GM03348 (cell line): ENCODE data around the gene KATNIP.

Experiments
- DNase-seq: peaks from one replicate; pipeline ENCODE4 v3.0.0; 2012; ENCODE audit warnings: low spot score

Gene KATNIP

DNA sequence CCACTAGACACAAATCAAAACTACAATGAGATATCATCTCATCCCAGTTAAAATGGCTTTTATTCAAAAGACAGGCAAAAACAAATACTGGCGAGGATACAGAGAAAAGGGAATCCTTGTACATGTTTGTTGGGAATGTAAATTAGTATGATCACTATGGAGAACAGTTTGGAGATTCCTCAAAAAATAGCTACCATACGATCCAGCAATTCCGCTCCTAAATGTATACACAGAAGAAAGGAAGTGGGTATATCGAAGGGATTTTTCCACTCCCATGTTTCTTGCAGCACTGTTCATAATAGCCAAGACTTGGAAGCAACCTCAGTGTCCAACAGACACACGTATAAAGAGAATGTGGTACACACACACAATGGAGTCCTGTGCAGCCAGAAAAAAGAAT, 35.3 kb downstream of the KATNIP start:
- no peak for DNase-seq

- no peak for DNase-seq
Observed at GRCh38 chr16:27586711-27587110, 36.8 kb downstream of the KATNIP start.

DNA sequence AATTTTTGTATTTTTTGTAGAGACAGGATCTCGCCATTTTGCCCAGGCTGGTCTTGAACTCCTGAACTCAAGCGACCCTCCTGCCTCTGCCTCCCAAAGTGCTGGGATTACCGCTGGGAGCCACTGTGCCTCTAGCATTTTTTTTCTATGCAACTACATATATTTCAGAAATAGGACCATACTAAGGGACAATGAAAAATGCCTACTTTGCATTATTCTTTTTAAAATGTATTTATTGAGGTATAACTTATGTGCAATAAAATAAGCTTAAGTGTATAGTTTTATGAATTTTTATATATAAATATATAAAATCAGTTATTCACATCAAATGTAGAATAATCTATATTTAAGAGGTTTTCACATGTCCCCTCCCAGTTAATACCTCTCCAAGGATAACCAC, 38.1 kb downstream of the KATNIP start:
- DNase-seq: no peak

- no peak for DNase-seq
Observed at GRCh38 chr16:27591837-27592236, 41.9 kb downstream of the KATNIP start.

DNA sequence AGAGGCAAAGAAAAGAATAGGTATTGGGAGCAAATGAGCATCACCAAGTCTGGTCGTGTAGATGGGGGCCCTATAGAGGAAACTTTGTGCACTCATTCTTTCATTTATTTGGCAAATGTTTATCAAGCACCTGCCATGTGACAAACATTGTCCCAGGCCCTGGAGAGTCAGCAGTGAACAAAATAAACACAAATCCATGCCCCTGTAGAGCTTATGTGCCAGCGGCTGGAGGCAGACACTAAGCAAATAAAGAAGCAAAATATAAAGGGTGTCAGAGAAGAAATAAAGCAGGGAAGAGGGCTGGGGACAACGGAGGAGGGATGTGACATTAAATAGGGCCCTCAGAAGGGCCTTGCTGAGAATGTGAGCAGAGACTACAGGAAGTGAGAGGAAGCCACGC, 45.5 kb downstream of the KATNIP start:
- no peak for DNase-seq

- no peak for DNase-seq
Observed at GRCh38 chr16:27595993-27596392, 46.0 kb downstream of the KATNIP start.

DNA sequence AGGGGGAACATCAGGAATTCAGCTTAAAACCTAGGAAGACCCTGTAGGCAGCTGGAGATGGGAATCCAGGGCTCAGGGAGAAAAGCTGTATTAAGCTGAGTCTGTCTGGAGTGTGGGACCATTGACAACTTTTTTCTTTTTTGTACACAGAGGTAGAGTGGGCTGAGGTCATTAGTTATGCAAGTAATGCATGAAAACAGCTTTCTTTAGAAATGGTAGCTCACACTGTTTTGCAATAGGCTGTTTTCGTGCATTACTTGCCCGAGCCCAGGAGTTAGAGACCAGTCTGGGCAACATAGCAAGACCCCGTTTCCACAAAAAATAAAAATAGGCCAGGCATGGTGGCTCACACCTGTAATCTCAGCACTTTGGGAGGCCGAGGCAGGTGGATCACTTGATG, 46.5 kb downstream of the KATNIP start:
- DNase-seq: no peak

DNA sequence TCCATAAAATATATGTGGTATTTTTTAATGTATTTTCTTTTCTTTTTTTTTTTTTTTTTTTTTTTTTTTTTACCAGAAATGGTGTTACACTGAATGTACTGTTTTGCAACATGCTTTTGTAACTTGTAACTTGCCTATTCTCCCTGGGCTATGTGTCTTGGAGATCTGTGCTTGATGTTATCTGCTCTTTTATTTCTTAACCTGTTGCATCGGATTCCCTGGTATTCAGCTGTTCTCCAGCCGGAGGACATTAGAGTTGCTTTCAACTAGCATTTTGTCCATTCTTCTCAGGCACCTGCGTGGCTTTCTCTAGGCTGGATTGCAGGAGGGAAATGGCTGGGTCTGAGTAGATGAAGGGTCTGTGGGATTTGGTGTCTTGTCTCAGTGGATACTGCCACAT, 47.4 kb downstream of the KATNIP start:
- DNase-seq: no peak

DNA sequence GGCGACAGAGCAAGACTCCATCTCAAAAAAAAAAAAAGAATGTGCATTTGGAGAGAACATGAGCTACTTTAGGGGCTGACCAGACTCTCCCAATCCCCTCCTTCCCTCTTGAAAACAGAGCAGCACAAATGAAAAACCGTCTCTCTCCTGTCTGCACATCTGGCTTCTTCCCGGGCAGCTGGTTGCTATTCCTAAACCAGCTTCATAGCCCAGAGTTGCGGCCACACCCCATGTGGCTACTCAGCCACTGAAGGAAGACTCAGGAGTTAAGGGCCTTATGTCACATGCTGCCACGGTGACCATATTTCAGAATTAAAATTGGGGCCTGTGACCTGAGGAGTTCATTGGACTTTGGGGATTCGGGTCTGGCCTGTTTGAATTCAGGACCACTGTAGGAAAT, 48.3 kb downstream of the KATNIP start:
- DNase-seq: no peak

DNA sequence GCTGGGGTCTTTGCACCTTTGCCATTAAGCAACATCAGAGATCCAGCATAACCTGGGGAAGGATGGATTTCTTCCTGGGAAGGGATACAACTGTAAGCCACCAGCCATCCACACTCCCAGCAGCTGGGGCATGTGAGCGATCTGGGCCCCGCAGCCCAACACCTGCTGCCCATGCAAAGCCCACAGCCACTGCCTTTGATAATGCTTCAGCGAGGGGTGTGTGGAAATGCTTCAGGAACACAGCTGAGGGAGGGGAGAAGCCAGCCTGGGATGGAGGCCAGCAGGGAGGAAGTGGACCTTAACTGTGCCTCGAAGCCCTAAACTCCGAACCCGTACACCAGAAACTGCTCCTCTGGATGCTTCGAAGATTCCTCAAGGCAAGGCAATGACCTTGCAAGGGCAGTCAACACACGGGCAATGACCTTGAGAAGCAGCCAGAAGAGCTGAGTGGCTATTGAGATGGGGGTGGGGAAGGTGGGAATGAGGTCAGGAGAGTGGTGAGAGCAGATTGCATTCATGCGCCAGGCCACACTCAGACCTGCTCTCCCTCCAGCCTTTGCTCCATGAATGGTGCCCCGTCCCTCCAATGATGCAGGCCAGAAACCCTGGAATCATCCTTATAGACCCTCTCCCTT, 49.1 kb downstream of the KATNIP start:
- DNase-seq: no peak

DNA sequence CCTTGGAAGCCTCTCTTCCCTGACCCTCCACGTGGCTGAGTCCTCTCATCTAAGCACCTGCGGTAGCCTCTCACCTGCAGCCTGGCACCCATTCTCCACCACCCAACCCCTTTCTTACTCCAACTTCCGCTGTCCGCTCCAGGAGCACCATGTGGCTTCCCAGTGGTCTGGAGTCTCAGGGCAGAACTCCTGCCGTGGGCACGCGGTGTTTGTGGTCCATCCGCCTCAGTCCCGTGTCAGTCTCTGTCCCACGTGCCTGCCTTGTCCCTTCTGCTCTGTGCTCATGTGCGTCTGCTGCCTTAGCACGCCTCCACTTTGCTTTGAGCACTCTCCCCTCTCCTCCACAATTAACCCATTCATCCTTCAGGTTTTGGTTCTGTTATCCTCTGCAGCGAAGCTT, 49.7 kb downstream of the KATNIP start:
- DNase-seq: no peak
